H1 (cell line): ENCODE measurements around the gene FCRLA. TPM values are rescaled to one million over a fixed set of nuclear protein-coding genes. Genes with fewer than 3 reads are reported as not detected.
"Not testable (repeated sequence)": the region's sequence is repeated elsewhere in the genome, so short reads cannot be mapped to it uniquely, and the experiment has no call there.

Experiments
- CTCF ChIA-PET: fragments of 300-600 bp; sonication (Branson Sonifier 250); formaldehyde crosslinking; loops from one replicate; lab custom pipeline; 2021; ENCODE audit not compliant: partially characterized antibody; lab: Charles Lee
- POLR2A ChIA-PET: fragments of 300-600 bp; sonication (Branson Sonifier 250); formaldehyde crosslinking; loops from one replicate; lab custom pipeline; 2021; ENCODE audit warnings: inconsistent platforms; ENCODE audit not compliant: partially characterized antibody; lab: Charles Lee
- DNase-seq, 2 experiments: peaks; one replicate each; pipeline versions ENCODE4 v3.0.0 to v3.0.0-alpha.2; 2010 to 2022; ENCODE audit warnings: low spot score in 2 of 2, low read depth in 1 of 2, mixed read lengths in 1 of 2
- FAIRE-seq: peaks from 2 replicates; lab custom pipeline; 2011; peaks lifted over from hg19 to GRCh38; lab: Jason Lieb, UNC
- H2AFZ ChIP-seq: 2 replicates; pipeline ENCODE4 v1.8.1; 2012; ENCODE audit warnings: low read length, inconsistent platforms
- H2AK5ac ChIP-seq: 2 replicates; pipeline ENCODE4 v1.6.1; 2013; ENCODE audit warnings: low read depth, low read length
- H2BK120ac ChIP-seq: replicated peaks from 2 replicates; pipeline ENCODE3; 2013; ENCODE audit warnings: low read depth, low read length, inconsistent platforms
- H2BK12ac ChIP-seq: 2 replicates; pipeline ENCODE4 v1.6.1; 2013; ENCODE audit warnings: low read depth, low read length
- H2BK15ac ChIP-seq: 2 replicates; pipeline ENCODE4 v1.6.1; 2013; ENCODE audit warnings: low read length
- H2BK20ac ChIP-seq: 2 replicates; pipeline ENCODE4 v1.6.1; 2013; ENCODE audit warnings: low read length
- H2BK5ac ChIP-seq: 2 replicates; pipeline ENCODE4 v1.6.1; 2013; ENCODE audit warnings: low read depth, low read length
- H3K14ac ChIP-seq: 2 replicates; pipeline ENCODE4 v1.6.1; 2013; ENCODE audit warnings: inconsistent platforms; ENCODE audit not compliant: insufficient read length
- H3K18ac ChIP-seq: 2 replicates; pipeline ENCODE4 v1.6.1; 2013; ENCODE audit warnings: low read length; ENCODE audit errors: extremely low read depth
- H3K23ac ChIP-seq: 2 replicates; pipeline ENCODE4 v1.6.1; 2013; ENCODE audit warnings: inconsistent platforms; ENCODE audit not compliant: insufficient read length
- H3K23me2 ChIP-seq: 2 replicates; pipeline ENCODE4 v1.6.1; 2013; ENCODE audit warnings: low read depth, low read length
- H3K27ac ChIP-seq: 2 replicates; pipeline ENCODE4 v1.6.1; 2011; ENCODE audit warnings: low read depth, low read length, inconsistent platforms
- H3K27me3 ChIP-seq, 4 experiments: replicated peaks in 1 of 4; 1 replicate in 1 of 4; 2 replicates in 3 of 4; pipeline versions ENCODE4 v1.6.1 to v1.8.1; 2011 to 2013; ENCODE audit warnings: low read length in 3 of 4, mild to moderate bottlenecking in 3 of 4, inconsistent platforms in 2 of 4, mixed read lengths in 2 of 4, moderate library complexity in 1 of 4; ENCODE audit not compliant: control insufficient read depth in 3 of 4, insufficient read depth in 3 of 4; ENCODE audit errors: extremely low read depth in 1 of 4
- H3K36me3 ChIP-seq, 4 experiments: 2 replicates each; pipeline versions ENCODE4 v1.6.1 to v1.8.1; 2011 to 2013; ENCODE audit warnings: mild to moderate bottlenecking in 4 of 4, low read length in 3 of 4, moderate library complexity in 2 of 4, control low read depth in 1 of 4, inconsistent platforms in 1 of 4; ENCODE audit not compliant: insufficient read depth in 4 of 4, control insufficient read depth in 2 of 4
- H3K4ac ChIP-seq: replicated peaks from 2 replicates; pipeline ENCODE3; 2013; ENCODE audit warnings: low read length, low read depth, mixed read lengths, inconsistent platforms; ENCODE audit not compliant: insufficient read length
- H3K4me1 ChIP-seq, 4 experiments: replicated peaks in 1 of 4; 1 replicate in 1 of 4; 2 replicates in 3 of 4; pipeline versions ENCODE4 v1.6.1 to v1.8.1; 2011 to 2013; ENCODE audit warnings: low read length in 3 of 4, inconsistent platforms in 2 of 4, mixed read lengths in 1 of 4; ENCODE audit not compliant: insufficient read depth in 4 of 4, control insufficient read depth in 3 of 4
- H3K4me2 ChIP-seq, 2 experiments: 2 replicates each; pipeline versions ENCODE4 v1.6.1 to v1.8.1; 2011 to 2013; ENCODE audit warnings: low read depth in 2 of 2, low read length in 2 of 2, control low read depth in 1 of 2, inconsistent platforms in 1 of 2, mild to moderate bottlenecking in 1 of 2; ENCODE audit not compliant: insufficient read depth in 1 of 2
- H3K4me3 ChIP-seq, 4 experiments: fragments of 200-600, 300-600 bp in 1 of 4; sonication (generic), shearing (Covaris generic), sonication (Bioruptor Twin) in 1 of 4; 2 replicates each; pipeline versions ENCODE4 v1.5.1 to v1.8.1; 2011 to 2016; ENCODE audit warnings: low read length in 4 of 4, low read depth in 3 of 4, control low read depth in 2 of 4, inconsistent platforms in 2 of 4, mild to moderate bottlenecking in 2 of 4, mixed read lengths in 1 of 4, moderate library complexity in 1 of 4; ENCODE audit not compliant: insufficient read depth in 2 of 4; ENCODE audit errors: extremely low read depth in 1 of 4
- H3K56ac ChIP-seq: replicated peaks from 2 replicates; pipeline ENCODE3; 2013; ENCODE audit warnings: low read depth, mild to moderate bottlenecking, mixed read lengths, low read length, inconsistent platforms; ENCODE audit not compliant: insufficient read length
- H3K79me1 ChIP-seq: 2 replicates; pipeline ENCODE4 v1.6.1; 2013; ENCODE audit warnings: low read depth, low read length, control low read depth
- H3K79me2 ChIP-seq, 2 experiments: 2 replicates each; pipeline versions ENCODE4 v1.6.1 to v1.8.1; 2012 to 2013; ENCODE audit warnings: low read length in 2 of 2, mild to moderate bottlenecking in 2 of 2, inconsistent platforms in 1 of 2; ENCODE audit not compliant: insufficient read depth in 2 of 2, control insufficient read depth in 1 of 2
- H3K9ac ChIP-seq, 4 experiments: replicated peaks in 1 of 4; 1 replicate in 1 of 4; 2 replicates in 3 of 4; pipeline versions ENCODE4 v1.6.1 to v1.8.1; 2011 to 2013; ENCODE audit warnings: low read depth in 3 of 4, low read length in 3 of 4, control low read depth in 2 of 4, mild to moderate bottlenecking in 2 of 4, moderate library complexity in 2 of 4, inconsistent platforms in 1 of 4; ENCODE audit errors: extremely low read depth in 1 of 4
- H3K9me3 ChIP-seq, 2 experiments: 2 replicates each; pipeline versions ENCODE4 v1.6.1 to v1.8.1; 2012 to 2013; ENCODE audit warnings: mild to moderate bottlenecking in 2 of 2, moderate library complexity in 2 of 2, control low read depth in 1 of 2, inconsistent platforms in 1 of 2, low read depth in 1 of 2, low read length in 1 of 2, mixed read lengths in 1 of 2; ENCODE audit not compliant: insufficient read depth in 2 of 2
- H4K20me1 ChIP-seq, 2 experiments: replicated peaks in 1 of 2; 2 replicates each; pipeline versions ENCODE3 to v1.8.1; 2011 to 2013; ENCODE audit warnings: inconsistent platforms in 2 of 2, low read length in 2 of 2, mild to moderate bottlenecking in 1 of 2; ENCODE audit not compliant: insufficient read depth in 2 of 2, control insufficient read depth in 1 of 2
- H4K5ac ChIP-seq: 2 replicates; pipeline ENCODE4 v1.6.1; 2013; ENCODE audit warnings: low read length, low read depth, mixed read lengths, inconsistent platforms; ENCODE audit not compliant: insufficient read length
- H4K8ac ChIP-seq: 2 replicates; pipeline ENCODE4 v1.8.0; 2013; ENCODE audit warnings: mild to moderate bottlenecking, moderate library complexity, low read length, inconsistent platforms; ENCODE audit not compliant: insufficient read depth; ENCODE audit errors: extremely low read depth
- H4K91ac ChIP-seq: replicated peaks from 2 replicates; pipeline ENCODE3; 2013; ENCODE audit warnings: low read length, mixed read lengths, inconsistent platforms; ENCODE audit not compliant: insufficient read length
- WGBS, 2 experiments: shearing (Covaris generic) in 1 of 2; methylation state at CpG; one replicate each; pipeline versions ENCODE4 v1.1.6 to v1.1.7; 2013 to 2015; ENCODE audit warnings: low lambda C conversion rate in 2 of 2, mixed read lengths in 2 of 2, inconsistent platforms in 1 of 2, low coverage in 1 of 2, missing lambda C conversion rate in 1 of 2; ENCODE audit not compliant: insufficient replicate concordance in 2 of 2, insufficient coverage in 1 of 2, insufficient read length in 1 of 2; ENCODE audit errors: extremely low coverage in 1 of 2, missing lambda C conversion rate in 1 of 2; 5-methylcytosine and 5-hydroxymethylcytosine counted together
- polyA plus RNA-seq, 7 experiments: library from polyadenylated mRNA; depleted of rRNA in 3 of 7; stranded (reverse) in 5 of 7; unstranded in 2 of 7; fragments of >200 nt in 5 of 7; fragments of 200-250 nt in 2 of 7; gene quantifications; 1 replicate in 5 of 7; 2 replicates in 1 of 7; 4 replicates in 1 of 7; pipeline versions ENCODE4 v1.2.1 to v1.2.3, GENCODE V29; 2011 to 2013; ENCODE audit warnings: missing spikeins in 2 of 7, mixed read lengths in 2 of 7
- total RNA-seq: library from RNA; stranded (reverse); fragmentation: NEBNext Ultra II Directional; extraction: Animal tissue kit (Norgen Biotek cat#: 25700); gene quantifications from 2 replicates; pipeline ENCODE4 v1.2.1, GENCODE V29; 2021

FCRLA gene
- total and polyA plus RNA-seq, 2 of the 8 experiments (the other 6 are each of a cell fraction or from before 2014, with no cell fraction given) = not detected

GRCh38 chr1:161674908-161675307 lies 32.1 kb upstream of the FCRLA start:
- H3K79me1 ChIP-seq, H4K20me1 ChIP-seq, FAIRE-seq, H2BK120ac ChIP-seq, H3K9me3 ChIP-seq, H2AK5ac ChIP-seq, H2BK5ac ChIP-seq, H3K4me1 ChIP-seq, H2BK12ac ChIP-seq, DNase-seq, H4K5ac ChIP-seq, H3K79me2 ChIP-seq, H2AFZ ChIP-seq, H3K23ac ChIP-seq, H3K9ac ChIP-seq, H3K4me3 ChIP-seq, H3K18ac ChIP-seq, H4K8ac ChIP-seq, H3K27me3 ChIP-seq, H3K4me2 ChIP-seq, POLR2A ChIA-PET, H3K56ac ChIP-seq, H3K14ac ChIP-seq, H3K4ac ChIP-seq, H3K27ac ChIP-seq, H4K91ac ChIP-seq, H3K23me2 ChIP-seq, H2BK20ac ChIP-seq, H2BK15ac ChIP-seq, H3K36me3 ChIP-seq: not testable (repeated sequence)
- CTCF ChIA-PET = interaction anchor here (0.9 kb wide), 1 partner anchor 66 kb away, joined by 5 read pairs; no protein-coding TSS in a partner anchor
- WGBS, 2 experiments = 80% methylated on average over 2 of the region's 3 CpGs; no CpG with 5 or more reads in 1 of the 2 experiments
